ENCODE results near the gene ATP2B2. TPM values are rescaled to one million over a fixed set of nuclear protein-coding genes. Genes with fewer than 3 reads are reported as not detected.

ATP2B2 gene
- total RNA-seq, 1 experiment from 2014 or later, result not detected

GRCh38 chr3:10373686-10374261 is 131.6 kb downstream of the ATP2B2 start:
- no peaks in the 10 kb centered on the region for H3K36me3 ChIP-seq (ENCODE audit: control insufficient read depth in 1 of 2, insufficient read depth in 2 of 2, low read length in 2 of 2)
- POLR2A ChIA-PET, result no interaction called here
- no peaks in the 10 kb centered on the region for H3K27me3 ChIP-seq (ENCODE audit: insufficient read depth, low read length)
- H3K9me2 ChIP-seq (ENCODE audit: insufficient read depth), result no peaks in the 10 kb centered on the region
- H2AFZ ChIP-seq (ENCODE audit: low read depth, low read length, poor library complexity, severe bottlenecking), result peak overlapping the region; percentile 41
- H3K9me3 ChIP-seq (ENCODE audit: control insufficient read depth in 1 of 2, insufficient read depth in 1 of 2, low read depth in 1 of 2, low read length in 2 of 2), result no peaks in the 10 kb centered on the region
- H3K9ac ChIP-seq (ENCODE audit: low read length), result no peak overlapping the region
- RAD21 ChIA-PET (ENCODE audit: low non-redundant PET in 1 of 2, low total read pairs in 2 of 2, uncharacterized antibody in 2 of 2, unreplicated experiment in 2 of 2), result no interaction called here
- no TSS peak for BruUV-seq (replicated peaks)
- H3K27ac ChIP-seq (ENCODE audit: low read depth, low read length), result no peak overlapping the region
- peak; percentile 18 for DNase-seq (ENCODE audit: low read depth, low spot score)
- H3K79me2 ChIP-seq (ENCODE audit: insufficient read depth, low read length), result no peaks in the 10 kb centered on the region
- peak overlapping the region; percentile 23; the same call in 1 of the 2 replicates for H3K4me2 ChIP-seq (ENCODE audit: low read length)
- no peak overlapping the region for H3K4me3 ChIP-seq (replicated peaks in 1 of 2; ENCODE audit: low read depth in 1 of 2, low read length in 2 of 2)
- no peak for TF ChIP-seq EZH2phosphoT487 (IDR thresholded peaks at IDR 0.05; ENCODE audit: borderline replicate concordance)
- no peak for TF ChIP-seq ZNF274 (IDR thresholded peaks at IDR 0.05; ENCODE audit: low read depth, low read length)
- TF ChIP-seq CTCF (IDR thresholded peaks at IDR 0.05 in 2 of 3, conservative IDR thresholded peaks at IDR 0.05 in 1 of 3; ENCODE audit: borderline replicate concordance in 1 of 3, insufficient read depth in 1 of 3, low read depth in 2 of 3, low read length in 2 of 3), result no peak
- TF ChIP-seq MAX (IDR thresholded peaks at IDR 0.05), result peak; percentile 34; the same call in 1 of the 2 replicates
- no peak for TF ChIP-seq CBX3 (IDR thresholded peaks at IDR 0.05; ENCODE audit: low read depth)
- peak; percentile 42 for TF ChIP-seq FOSL1 (IDR thresholded peaks at IDR 0.05; ENCODE audit: low read depth)
- TF ChIP-seq POLR2AphosphoS5 (IDR thresholded peaks at IDR 0.05; ENCODE audit: low read depth, low read length), result no peak
- ATAC-seq, result peak; percentile 64
- intact Hi-C loops (cut with micrococcal nuclease), result no loop called here
- peaks cover 18 to 34% of the 10 kb centered on the region in 2 experiments for H3K4me1 ChIP-seq (ENCODE audit: control insufficient read depth in 1 of 2, insufficient read depth in 2 of 2, low read length in 2 of 2)
- H4K20me1 ChIP-seq (ENCODE audit: insufficient read depth), result no peaks in the 10 kb centered on the region
- CTCF ChIA-PET, result interaction anchor here (1.0 kb wide), 1 partner anchor 365 kb away, joined by 3 read pairs; no protein-coding TSS in a partner anchor

- POLR2A ChIA-PET, result no interaction called here
- intact Hi-C loops (cut with micrococcal nuclease), result no loop called here
- no peak for TF ChIP-seq MAX (IDR thresholded peaks at IDR 0.05)
- no peak for TF ChIP-seq TCF7L2 (IDR thresholded peaks at IDR 0.05; ENCODE audit: borderline replicate concordance, extremely low read depth, insufficient read depth, insufficient read length)
- TF ChIP-seq POLR2AphosphoS5 (IDR thresholded peaks at IDR 0.05; ENCODE audit: low read depth, low read length), result no peak
- no peak for TF ChIP-seq ZNF274 (IDR thresholded peaks at IDR 0.05; ENCODE audit: low read depth, low read length)
- no peak for TF ChIP-seq SRF (IDR thresholded peaks at IDR 0.05; ENCODE audit: low read depth)
- no peak for TF ChIP-seq REST (IDR thresholded peaks at IDR 0.05; ENCODE audit: low read depth)
Measured at GRCh38 chr3:10371789-10372188, 133.6 kb downstream of the ATP2B2 start.

More at GRCh38 chr3:10371789-10372188, 133.6 kb downstream of the ATP2B2 start:
- Histone ChIP-seq H3K9ac (ENCODE audit: low read length) (no peak overlapping the region), H3K4me1 (ENCODE audit: control insufficient read depth in 1 of 2, insufficient read depth in 2 of 2, low read length in 2 of 2) (peaks cover 25 to 43% of the 10 kb centered on the region in 2 experiments), H4K20me1 (ENCODE audit: insufficient read depth) (no peaks in the 10 kb centered on the region), H3K36me3 (ENCODE audit: control insufficient read depth in 1 of 2, insufficient read depth in 2 of 2, low read length in 2 of 2) (no peaks in the 10 kb centered on the region), H3K27me3 (ENCODE audit: insufficient read depth, low read length) (no peaks in the 10 kb centered on the region), H3K4me2 (ENCODE audit: low read length) (no peak overlapping the region), H3K9me2 (ENCODE audit: insufficient read depth) (no peaks in the 10 kb centered on the region), H2AFZ (ENCODE audit: low read depth, low read length, poor library complexity, severe bottlenecking) (no peak overlapping the region), H3K9me3 (ENCODE audit: control insufficient read depth in 1 of 2, insufficient read depth in 1 of 2, low read depth in 1 of 2, low read length in 2 of 2) (no peaks in the 10 kb centered on the region), H3K79me2 (ENCODE audit: insufficient read depth, low read length) (no peaks in the 10 kb centered on the region), H3K27ac (ENCODE audit: low read depth, low read length) (no peak overlapping the region), H3K4me3 (replicated peaks in 1 of 2; ENCODE audit: low read depth in 1 of 2, low read length in 2 of 2) (no peak overlapping the region)
- ChIA-PET CTCF (no interaction called here), RAD21 (ENCODE audit: low non-redundant PET in 1 of 2, low total read pairs in 2 of 2, uncharacterized antibody in 2 of 2, unreplicated experiment in 2 of 2) (no interaction called here)
- ATAC-seq (no peak), DNase-seq (ENCODE audit: low read depth, low spot score) (no peak)
- no TSS peak for BruUV-seq (replicated peaks)

All from HCT116 (cell line).